Fibroblast of the aortic adventitia (primary cell): ENCODE results near the gene REN. TPM values are rescaled to one million over a fixed set of nuclear protein-coding genes. Genes with fewer than 3 reads are reported as not detected.

Source experiments
- DNase-seq: peaks from one replicate; pipeline ENCODE4 v3.0.0-alpha.2; 2010; ENCODE audit warnings: low read depth
- H3K4me3 ChIP-seq: 2 replicates; pipeline ENCODE4 v1.5.1; 2011; ENCODE audit warnings: low read depth, mild to moderate bottlenecking, control low read depth, low read length, moderate library complexity
- CTCF ChIP-seq: IDR thresholded peaks from 2 replicates; pipeline ENCODE4 v1.5.1; 2011; ENCODE audit warnings: mild to moderate bottlenecking, low read length, control low read depth, inconsistent platforms; ENCODE audit not compliant: insufficient read depth
- total RNA-seq: library from RNA; depleted of rRNA; stranded (reverse); fragments of >200 nt; gene quantifications from 2 replicates; pipeline ENCODE4 v1.2.3, GENCODE V29; 2012; ENCODE audit warnings: low replicate concordance

Gene REN
- total RNA-seq, 1 donor: not detected

- no peak overlapping the region for H3K4me3 ChIP-seq
- peak; percentile 70 for DNase-seq
- peak; percentile 89 for TF ChIP-seq CTCF
Measured at GRCh38 chr1:204128964-204129896, 36.9 kb downstream of the REN start.

- H3K4me3 ChIP-seq: no peak overlapping the region
- no peak for TF ChIP-seq CTCF
- DNase-seq: no peak
Measured at GRCh38 chr1:204128464-204128963, 37.6 kb downstream of the REN start.

- peak; percentile 86 for DNase-seq
- TF ChIP-seq CTCF: peak; percentile 97
- H3K4me3 ChIP-seq: no peak overlapping the region
Measured at GRCh38 chr1:204127597-204128242, 38.4 kb downstream of the REN start.

- H3K4me3 ChIP-seq: no peak overlapping the region
- no peak for DNase-seq
- no peak for TF ChIP-seq CTCF
Measured at GRCh38 chr1:204126956-204127355, 39.2 kb downstream of the REN start.

- no peak for DNase-seq
- TF ChIP-seq CTCF: no peak
Measured at GRCh38 chr1:204126386-204126785, 39.8 kb downstream of the REN start.

GRCh38 chr1:204125759-204126351 lies 40.3 kb downstream of the REN start:
- DNase-seq: no peak
- H3K4me3 ChIP-seq: no peak overlapping the region

More at GRCh38 chr1:204126386-204126785, 39.8 kb downstream of the REN start:
- no peak overlapping the region for H3K4me3 ChIP-seq

More at GRCh38 chr1:204125759-204126351, 40.3 kb downstream of the REN start:
- no peak for TF ChIP-seq CTCF
